HG02610 (cell line): Measurements from ENCODE around the gene ATP6V0D1.

Experiments used
- ATAC-seq: cut with Tn5 transposase; IDR thresholded peaks from one replicate; pipeline ENCODE4 v1.9.1; 2021; ENCODE audit warnings: mild to moderate bottlenecking, moderate library complexity; ENCODE audit not compliant: unreplicated experiment

Gene ATP6V0D1

GRCh38 chr16:67463691-67464090 is 17.3 kb downstream of the ATP6V0D1 start:
- no peak for ATAC-seq

DNA sequence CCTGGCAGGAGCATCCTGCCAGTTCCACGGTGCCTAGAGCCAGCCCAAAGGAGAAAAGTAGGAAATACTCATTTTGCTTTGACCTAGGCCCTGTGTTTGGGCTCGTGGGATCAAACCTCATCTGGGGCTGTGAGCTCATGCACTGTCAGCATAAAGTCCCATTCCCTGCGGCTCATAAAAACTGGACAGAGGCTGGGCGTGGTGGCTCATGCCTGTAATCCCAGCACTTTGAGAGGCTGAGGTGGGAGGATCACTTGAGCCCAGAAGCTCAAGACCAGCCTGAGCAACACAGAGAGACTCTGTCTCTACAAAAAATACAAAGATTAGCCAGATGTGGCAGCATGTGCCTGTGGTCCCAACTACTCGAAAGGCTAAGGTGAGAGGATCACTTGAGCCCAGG is 17.9 kb downstream of the ATP6V0D1 start:
- no peak for ATAC-seq

DNA sequence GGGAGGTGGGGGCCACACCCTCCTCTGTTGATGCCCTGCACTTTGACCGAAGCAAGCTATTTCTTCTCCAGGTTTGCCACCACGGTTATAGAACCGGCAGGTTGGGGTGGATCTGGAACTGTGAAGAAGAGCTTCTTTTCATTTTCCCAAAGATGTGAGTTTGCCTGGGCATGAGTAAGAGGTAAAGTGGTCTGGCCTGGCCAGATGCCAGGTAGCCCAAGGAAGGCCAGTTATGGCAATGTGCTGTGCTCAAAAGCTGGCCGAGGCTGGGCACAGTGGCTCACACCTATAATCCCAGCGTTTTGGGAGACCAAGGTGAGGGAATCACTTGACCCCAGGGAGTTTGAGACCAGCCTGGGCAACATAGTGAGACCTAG is 18.7 kb downstream of the ATP6V0D1 start:
- ATAC-seq, result no peak

GRCh38 chr16:67461600-67462278 is 19.2 kb downstream of the ATP6V0D1 start:
- no peak for ATAC-seq

DNA sequence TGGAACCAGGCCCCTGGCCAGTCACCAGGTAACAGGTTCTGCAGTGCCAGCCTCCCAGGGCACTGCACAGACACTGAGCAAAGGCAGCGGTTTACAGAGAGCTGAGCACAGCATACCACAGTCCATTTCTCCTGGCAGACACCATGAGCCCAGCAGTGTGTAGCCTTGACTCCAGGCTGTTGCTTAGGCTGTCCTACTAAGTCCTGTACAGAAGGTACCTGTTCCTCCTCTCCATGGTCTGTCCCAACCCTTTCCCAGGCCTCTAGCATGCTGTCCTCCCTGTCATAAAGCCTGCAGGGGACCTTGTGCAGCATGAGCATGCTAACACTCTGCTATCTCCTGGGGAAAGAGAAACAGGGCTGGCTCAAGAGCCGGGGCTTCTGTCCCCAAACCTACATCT is 20.0 kb downstream of the ATP6V0D1 start:
- ATAC-seq, result no peak

- ATAC-seq, result no peak
Measured at GRCh38 chr16:67460168-67460567, 20.8 kb downstream of the ATP6V0D1 start.

DNA sequence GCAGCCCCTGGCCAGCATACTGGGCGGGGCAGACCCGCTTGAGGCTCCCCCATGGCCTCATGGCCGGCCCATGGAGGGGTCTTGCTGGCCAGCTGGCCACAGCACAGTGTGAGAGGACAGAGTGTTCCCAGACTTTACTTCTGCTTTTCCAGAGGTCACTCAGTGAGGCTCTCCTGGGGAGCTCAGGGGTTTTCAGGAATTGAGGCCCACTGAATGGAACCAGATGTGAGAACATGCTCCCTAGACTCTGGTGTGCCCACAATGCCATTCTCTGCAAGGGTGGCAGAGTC is 21.2 kb downstream of the ATP6V0D1 start:
- ATAC-seq, result no peak

DNA sequence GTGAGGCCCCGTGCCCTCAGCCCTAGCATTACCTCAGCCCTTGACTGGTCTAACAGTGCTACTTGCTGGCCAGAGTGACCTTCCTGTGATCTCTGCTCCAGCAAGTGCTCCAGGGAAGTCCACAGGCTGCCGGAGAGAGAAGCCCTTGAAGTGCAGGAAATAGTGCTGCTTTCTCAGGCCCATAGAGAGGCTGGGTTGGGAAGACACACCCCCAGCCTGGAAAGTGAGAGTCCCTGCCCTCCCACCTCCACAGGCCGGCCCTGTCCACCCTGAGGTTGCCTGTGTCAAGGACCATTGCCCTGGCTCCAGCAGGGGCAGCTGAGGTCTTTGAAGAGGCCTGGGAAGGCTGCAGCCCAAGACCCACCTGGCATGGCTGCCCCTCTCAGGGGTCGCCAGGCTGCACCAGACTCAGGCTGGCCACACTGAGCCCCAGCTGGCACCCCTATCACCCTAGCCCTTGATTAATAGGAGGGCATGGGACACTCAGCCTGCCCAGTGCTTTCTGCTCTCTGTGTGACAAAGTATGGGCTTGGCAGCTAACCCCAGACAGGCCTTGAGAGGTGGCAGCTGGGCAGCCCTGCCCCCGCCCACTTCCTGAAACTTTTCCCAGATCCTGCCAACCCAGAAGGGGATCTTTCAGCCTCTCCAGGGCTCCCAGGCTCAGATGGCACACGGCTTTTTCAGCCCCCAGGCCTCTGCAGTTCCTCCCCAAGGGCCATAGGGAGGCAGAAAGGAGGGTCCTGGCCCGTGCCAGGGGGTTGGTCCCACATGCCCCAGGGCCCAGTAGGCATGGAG is 21.7 kb downstream of the ATP6V0D1 start:
- ATAC-seq, result no peak

GRCh38 chr16:67458121-67458641 is 22.8 kb downstream of the ATP6V0D1 start:
- ATAC-seq, result no peak

GRCh38 chr16:67457611-67458010 is 23.3 kb downstream of the ATP6V0D1 start:
- no peak for ATAC-seq

DNA sequence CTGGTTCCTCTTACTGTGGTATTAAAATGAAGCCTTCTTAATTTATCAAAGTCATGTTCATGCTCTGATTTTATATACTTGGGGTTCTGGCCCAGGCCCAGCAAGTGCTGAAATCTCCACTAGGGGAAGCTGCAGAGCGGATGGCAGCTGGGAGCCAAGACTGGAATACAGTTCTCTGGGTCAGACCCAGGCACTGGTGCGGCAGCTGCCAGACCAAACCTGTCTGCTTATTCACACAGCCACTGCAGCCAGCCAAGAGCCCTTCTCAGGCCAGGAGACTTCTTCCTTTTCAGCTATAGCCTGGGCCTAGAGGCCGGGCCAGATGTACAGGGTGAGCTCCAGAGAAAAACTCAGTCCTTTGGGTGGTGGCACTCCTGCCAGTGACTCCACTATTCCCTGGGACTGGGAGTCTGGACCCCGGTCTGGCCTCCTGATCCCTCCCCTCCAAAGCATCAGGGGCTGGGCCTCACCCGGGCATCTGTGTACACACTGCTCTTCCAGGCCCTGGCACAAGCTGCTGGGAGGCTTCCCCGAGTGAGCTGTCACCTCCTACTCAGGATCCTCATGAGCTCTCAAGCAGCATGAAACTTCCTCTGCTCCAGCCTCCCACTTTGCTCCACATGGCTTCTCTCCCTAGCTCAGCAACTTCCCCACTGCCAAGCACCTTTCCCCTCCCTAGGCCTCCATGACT is 24.4 kb downstream of the ATP6V0D1 start:
- no peak for ATAC-seq

GRCh38 chr16:67454852-67455251 is 26.1 kb downstream of the ATP6V0D1 start:
- ATAC-seq, result no peak

DNA sequence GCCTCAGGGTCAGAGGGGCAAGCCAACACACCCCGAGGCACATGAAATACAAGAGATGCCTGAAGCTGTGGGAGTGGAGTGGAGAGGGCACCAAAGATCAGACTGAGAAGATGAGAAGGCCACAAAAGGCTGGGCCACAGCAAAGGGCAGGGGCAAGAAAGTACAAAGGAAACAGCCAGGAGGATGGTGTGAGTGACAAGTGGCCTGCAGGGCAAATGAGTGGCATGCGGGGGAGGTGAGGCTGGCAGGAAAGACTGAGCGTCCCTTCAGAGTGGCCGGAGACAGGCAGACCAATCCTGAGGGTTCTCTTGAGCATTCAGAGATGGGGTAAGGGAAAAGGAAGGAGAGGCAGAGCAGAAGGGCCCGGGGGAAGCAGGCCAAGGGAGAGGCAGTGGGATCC is 26.9 kb downstream of the ATP6V0D1 start:
- no peak for ATAC-seq

- no peak for ATAC-seq
Measured at GRCh38 chr16:67451704-67452435, 29.1 kb downstream of the ATP6V0D1 start.

DNA sequence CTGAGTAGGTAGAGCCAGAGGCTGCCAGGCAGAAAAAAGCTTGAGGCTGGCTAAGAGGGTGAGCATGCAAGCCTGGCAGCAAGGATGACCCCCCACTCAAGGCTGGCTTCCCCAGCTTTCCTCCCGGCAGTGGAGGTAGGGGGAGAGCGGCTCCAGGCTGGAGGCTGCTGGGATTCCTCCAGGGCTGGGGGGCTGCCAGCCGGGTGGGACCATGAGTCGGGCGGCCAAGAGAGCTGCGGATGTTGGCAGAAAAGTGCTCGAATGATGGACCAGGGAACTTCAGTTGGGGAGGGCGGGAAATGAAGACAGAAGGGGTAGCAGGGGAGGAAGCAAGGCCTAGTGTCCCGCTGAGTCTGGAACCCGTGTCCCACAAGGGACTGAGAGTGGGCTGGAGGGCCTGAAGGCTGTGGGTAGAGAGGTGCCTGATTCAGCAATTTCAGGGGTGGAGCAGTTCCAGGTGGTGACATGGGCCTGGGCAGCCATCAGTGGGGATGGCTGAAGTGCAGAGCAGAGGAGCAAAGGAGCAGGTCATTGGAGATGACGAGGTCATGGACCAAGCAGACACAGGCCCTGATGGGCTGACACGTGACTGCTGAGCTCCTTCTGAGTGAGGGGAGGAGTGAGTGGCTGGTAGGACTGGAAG is 29.8 kb downstream of the ATP6V0D1 start:
- ATAC-seq, result no peak

- no peak for ATAC-seq
Measured at GRCh38 chr16:67449739-67450138, 31.2 kb downstream of the ATP6V0D1 start.

DNA sequence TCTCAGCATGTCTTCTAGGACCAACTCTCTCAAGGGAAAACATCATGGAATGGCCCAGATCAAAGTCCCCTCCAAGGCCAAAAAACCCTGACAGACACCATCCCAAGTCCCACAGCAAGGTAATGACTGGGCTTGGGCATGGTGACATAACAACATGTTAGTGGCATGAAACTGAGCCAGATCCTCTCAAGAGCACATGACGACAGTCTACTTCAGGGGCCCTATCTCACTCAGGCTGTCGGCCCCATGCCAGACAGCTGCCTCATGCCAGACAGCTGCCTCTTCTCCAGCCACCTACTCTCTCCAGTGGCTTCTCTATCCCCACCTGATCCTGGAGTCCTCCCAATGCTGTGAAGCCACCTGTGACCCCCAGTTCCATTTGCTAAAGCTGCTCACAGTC is 31.6 kb downstream of the ATP6V0D1 start:
- no peak for ATAC-seq

GRCh38 chr16:67448580-67448979 is 32.4 kb downstream of the ATP6V0D1 start:
- no peak for ATAC-seq

GRCh38 chr16:67447508-67448076 is 33.4 kb downstream of the ATP6V0D1 start:
- no peak for ATAC-seq

GRCh38 chr16:67446968-67447507 is 33.9 kb downstream of the ATP6V0D1 start:
- ATAC-seq, result no peak
